SHP77 (cell line): ENCODE measurements around the gene OR2T2.
"Not testable (repeated sequence)": the region's sequence is repeated elsewhere in the genome, so short reads cannot be mapped to it uniquely, and the experiment has no call there.

Experiments used
- DNase-seq, 2 experiments: peaks; one replicate each; lab custom pipeline; 2025; lab: John Stamatoyannopoulos, UW

OR2T2 gene, protein sequence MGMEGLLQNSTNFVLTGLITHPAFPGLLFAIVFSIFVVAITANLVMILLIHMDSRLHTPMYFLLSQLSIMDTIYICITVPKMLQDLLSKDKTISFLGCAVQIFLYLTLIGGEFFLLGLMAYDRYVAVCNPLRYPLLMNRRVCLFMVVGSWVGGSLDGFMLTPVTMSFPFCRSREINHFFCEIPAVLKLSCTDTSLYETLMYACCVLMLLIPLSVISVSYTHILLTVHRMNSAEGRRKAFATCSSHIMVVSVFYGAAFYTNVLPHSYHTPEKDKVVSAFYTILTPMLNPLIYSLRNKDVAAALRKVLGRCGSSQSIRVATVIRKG

GRCh38 chr1:248445399-248445798 lies at the start of gene OR2T2:
TSS of gene OR2T2 (plus strand) at chr1:248445637. CDS start at chr1:248452798, 7,161 bp downstream.
- not testable (repeated sequence) for DNase-seq

DNA sequence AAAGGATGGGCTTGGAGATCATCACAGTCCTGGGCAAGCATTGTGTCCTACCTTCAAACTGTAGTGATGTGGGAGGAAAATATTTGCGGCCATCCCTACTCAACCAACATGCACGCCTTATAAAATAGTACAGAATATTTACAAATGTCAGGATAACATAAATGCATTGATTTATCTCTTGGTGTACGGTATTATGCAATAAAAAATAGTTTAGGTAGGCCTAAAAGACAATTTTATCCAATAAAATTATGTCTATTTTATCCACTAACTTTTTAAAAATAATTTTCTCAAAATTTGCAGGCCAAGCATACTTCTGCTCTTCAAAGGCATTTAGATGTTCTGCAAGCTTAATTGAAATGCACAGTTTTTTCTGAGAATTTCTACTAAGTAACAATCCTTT lies 42.7 kb upstream of the OR2T2 start, which contains the start of gene OR2T1:
OR2T1 (plus strand) TSS at position 301 of the 400 bp plus-strand sequence. CDS start 3,100 bp downstream, outside the sequence.
- DNase-seq = no peak

GRCh38 chr1:248404024-248404423 lies 41.4 kb upstream of the OR2T2 start:
- no peak for DNase-seq

DNA sequence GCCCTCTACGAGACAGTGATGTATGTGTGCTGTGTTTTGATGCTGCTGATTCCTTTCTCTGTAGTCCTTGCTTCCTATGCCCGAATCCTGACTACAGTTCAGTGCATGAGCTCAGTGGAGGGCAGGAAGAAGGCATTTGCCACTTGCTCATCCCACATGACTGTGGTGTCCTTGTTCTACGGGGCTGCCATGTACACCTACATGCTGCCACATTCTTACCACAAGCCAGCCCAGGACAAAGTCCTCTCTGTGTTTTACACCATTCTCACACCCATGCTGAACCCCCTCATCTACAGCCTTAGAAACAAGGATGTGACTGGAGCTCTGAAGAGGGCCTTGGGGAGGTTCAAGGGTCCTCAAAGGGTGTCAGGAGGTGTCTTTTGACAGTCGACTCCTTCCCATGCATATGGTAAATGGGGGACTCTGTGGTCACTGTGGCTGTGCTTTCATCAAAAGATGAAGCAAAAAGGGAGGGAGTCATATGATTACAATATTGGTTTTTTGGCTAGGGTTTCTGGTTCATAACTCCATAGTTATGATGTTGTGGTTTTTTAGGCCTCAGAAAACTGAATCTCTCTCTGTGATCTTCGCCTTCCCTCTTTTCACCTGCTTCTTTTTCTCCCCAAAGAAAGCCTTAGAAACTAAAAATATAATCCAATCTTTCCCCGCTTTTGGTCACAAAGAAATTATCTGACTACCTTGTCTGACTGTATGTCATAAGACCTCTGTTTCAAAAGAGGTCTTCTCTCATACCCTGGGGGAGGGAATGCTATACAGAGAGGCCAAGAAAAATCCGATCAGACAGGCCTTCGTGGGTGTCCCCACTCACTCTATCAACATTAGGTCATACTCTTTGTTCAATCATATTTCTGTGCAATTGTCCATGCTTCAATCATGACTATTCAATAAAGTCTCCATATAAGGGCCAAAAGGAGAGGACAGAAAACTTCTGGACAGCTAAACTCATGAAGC lies 38.4 kb upstream of the OR2T2 start:
- no peak for DNase-seq

DNA sequence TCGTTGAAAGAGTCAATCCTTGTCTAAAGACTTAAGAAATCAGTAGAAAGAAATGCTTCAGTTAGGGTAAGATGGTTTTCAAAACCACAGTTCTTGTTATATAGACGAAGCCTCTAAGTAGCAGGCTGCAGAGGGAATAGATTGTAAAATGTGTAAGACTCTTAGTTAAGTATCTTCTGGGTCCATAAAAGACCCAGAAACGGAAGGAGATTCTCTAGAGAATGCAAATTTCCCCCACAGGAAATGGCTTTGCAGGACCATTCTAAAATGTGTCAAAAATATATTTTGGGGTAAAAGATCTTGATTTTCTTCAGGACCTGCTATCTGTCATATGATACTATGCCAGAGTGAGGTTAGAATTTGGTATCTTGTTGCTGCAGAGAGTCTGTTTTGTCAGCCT lies 29.2 kb upstream of the OR2T2 start:
- DNase-seq = no peak

GRCh38 chr1:248417854-248418253 lies 27.6 kb upstream of the OR2T2 start:
- no peak for DNase-seq

- DNase-seq = no peak
Measured at GRCh38 chr1:248421384-248421783, 24.1 kb upstream of the OR2T2 start.

DNA sequence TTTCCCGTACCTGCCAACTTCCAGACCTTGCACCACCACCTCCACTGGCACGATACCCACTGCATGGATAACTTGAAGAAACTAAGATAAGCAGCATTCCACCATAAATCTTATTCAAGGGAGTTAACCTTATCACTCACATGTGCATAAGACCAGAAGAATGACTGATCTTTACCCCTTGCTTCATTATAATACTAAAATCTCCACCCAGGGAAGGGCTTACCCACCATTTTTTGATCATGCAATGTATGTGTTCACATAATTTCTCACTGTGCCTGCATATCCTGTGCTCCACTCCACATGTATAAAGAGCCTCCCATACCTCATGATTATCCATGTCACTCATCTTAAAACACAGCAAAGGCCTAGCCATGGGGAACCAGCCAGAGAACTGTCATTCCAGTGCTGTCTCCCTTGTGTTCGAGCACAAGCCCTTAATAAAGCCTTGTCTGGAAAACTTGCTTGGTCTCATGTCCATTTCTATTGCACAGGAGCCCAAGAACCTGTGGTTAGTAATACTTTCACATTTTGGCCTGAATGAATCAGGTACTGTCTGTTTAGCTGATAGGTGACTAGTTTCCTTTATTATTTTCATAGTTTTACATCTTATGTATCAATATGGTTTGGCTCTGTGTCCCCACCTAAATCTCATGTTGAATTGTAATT lies 17.8 kb upstream of the OR2T2 start:
- DNase-seq = not testable (repeated sequence)

- DNase-seq = not testable (repeated sequence)
Measured at GRCh38 chr1:248428192-248428533, 17.3 kb upstream of the OR2T2 start.

GRCh38 chr1:248431683-248432082 lies 13.8 kb upstream of the OR2T2 start:
- DNase-seq = not testable (repeated sequence)

- not testable (repeated sequence) for DNase-seq
Measured at GRCh38 chr1:248432201-248432600, 13.2 kb upstream of the OR2T2 start.

GRCh38 chr1:248433811-248434415 lies 11.5 kb upstream of the OR2T2 start:
- not testable (repeated sequence) for DNase-seq

DNA sequence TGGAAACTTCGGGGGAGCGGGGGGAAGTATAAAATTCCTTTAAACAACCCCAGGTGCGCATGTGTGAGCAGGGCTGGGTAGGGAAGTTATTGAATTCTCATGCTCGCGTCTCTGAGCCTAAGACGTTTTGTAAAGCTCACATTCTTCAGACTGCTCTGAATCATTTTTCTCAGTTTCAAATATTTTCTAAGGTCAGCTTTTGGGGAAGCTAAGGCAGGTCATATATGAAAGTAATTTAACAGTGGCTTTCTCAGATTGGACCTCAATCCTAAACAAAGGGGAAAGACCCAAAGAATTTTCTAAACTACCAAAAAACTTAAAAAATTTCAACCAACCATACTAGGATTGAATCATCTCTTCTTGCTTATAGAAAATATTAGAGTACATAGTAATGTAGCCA lies 10.5 kb upstream of the OR2T2 start:
- not testable (repeated sequence) for DNase-seq

DNA sequence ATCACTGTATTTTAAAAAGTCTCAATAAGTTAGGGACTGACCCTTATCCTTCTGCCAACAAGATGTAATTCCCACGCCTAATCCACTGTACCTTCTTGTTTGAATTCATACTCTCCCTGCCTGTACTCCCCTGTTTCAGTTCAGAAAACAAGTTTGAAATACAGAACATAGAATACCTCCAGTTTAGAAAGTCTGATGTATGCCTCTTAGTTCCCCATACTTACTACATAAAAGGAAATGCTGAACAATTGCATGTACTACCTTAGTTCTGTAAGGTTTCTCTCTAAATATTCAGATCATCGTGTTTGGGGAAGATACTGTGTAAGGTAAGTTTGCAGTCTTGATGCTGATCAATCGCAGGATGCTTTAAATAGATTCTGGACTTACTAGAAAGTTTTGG lies 9.1 kb upstream of the OR2T2 start:
- DNase-seq = not testable (repeated sequence)

- DNase-seq = not testable (repeated sequence)
Measured at GRCh38 chr1:248438668-248439067, 6.8 kb upstream of the OR2T2 start.

DNA sequence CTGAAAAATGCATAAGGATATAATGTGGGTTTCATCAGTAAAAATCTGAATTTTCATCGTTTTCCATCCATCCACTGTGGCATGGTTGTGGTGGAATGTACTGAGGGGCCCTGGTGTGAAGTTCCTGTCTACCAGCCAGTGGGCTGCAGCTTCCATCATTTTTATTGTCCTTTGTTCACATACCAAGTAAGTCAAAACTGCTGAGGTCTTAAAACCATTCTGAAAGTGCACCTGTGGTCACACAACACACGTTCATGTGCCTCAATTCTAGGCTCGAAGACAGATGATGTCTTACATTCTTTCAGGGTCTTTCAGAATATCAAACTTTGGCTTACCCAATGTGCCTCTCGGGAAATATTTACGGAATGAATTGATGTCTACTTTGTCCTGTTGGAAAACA lies 6.2 kb upstream of the OR2T2 start:
- not testable (repeated sequence) for DNase-seq

- not testable (repeated sequence) for DNase-seq
Measured at GRCh38 chr1:248442500-248443277, 2.7 kb upstream of the OR2T2 start.

- not testable (repeated sequence) for DNase-seq
Measured at GRCh38 chr1:248444603-248445002, 834 bp upstream of the OR2T2 start.

DNA sequence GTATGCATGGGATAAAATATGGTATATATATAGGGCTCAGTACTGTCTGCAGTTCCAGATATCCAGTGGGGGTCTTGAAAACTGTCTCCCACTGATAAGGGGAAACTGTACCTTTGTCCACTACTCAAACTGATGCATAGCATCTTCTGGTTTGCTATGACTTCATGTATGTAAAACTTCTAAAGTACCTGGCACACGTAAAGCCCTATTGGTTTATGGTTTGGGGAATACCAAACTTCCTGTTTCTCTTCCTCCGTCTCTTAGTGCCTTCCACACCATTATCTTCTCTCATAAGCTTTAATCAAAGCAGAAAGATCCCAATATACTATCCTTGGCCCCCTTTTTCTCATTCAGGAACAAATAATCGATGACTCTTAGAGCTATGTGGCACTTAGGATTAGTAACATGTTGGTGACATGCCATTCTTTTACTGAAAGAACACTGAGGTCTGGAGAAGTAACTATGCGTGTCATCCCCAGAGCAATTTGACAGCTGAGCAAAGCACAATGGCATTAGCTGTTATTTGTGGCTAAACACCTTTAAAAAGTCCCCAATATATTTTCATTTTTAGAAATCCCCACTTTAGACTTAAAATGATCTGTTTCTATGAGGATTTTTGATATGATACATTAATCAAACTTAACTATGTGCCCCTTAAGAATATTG lies 3.1 kb downstream of the OR2T2 start:
- DNase-seq = not testable (repeated sequence)

DNA sequence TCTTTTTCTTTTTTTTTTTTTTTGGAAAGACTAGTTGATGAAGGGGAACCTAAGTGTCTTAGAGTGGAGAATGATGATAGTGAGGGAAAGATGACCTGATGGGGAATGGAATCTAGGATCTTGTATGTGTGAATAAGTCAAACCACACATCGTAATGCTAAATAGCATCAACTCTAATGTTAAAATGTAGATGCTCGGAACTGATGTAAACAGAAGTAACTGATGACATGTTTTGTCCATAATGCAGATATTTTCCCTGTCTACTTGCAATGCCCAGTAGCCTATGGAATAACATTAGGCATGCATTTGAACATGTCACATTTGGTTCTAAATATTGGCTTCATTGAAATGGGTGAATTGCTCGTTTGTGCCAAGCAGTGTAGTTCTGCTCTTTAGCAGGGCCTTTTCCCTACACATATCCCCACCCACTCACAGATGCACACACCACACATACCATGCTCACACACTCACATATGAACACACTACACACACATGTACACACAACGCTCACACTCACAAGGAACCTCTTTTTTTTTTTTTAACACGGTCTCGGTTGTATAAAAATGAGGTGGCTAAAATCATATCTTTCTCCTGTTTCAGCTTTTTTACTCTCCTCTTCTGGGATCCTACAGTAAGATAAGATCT lies 4.5 kb downstream of the OR2T2 start:
- not testable (repeated sequence) for DNase-seq
